Stomach (tissue), 9 donors: ENCODE data around the gene C13orf42. TPM values are rescaled to one million over a fixed set of nuclear protein-coding genes. Genes with fewer than 3 reads are reported as not detected.

ENCODE experiments used
- DNase-seq, 2 donors: peaks; one replicate each; pipeline versions ENCODE4 v3.0.0 to v3.0.0-alpha.2; 2013 to 2019
- H3K27ac ChIP-seq, 5 donors: fragments of 200-600 bp in 4 of 5; sonication (generic) in 4 of 5; one replicate each; pipeline ENCODE4 v1.5.1; 2013 to 2019; ENCODE audit warnings: mild to moderate bottlenecking in 1 of 5, moderate library complexity in 1 of 5
- H3K27me3 ChIP-seq, 3 donors: fragments of 200-600 bp; sonication (generic); one replicate each; pipeline ENCODE4 v1.5.1; 2017 to 2019; ENCODE audit warnings: mixed run types in 1 of 3
- H3K36me3 ChIP-seq, 4 donors: fragments of 200-600 bp; sonication (generic); 1 replicate in 3 of 4; 2 replicates in 1 of 4; pipeline ENCODE4 v1.5.1; 2016 to 2019
- H3K4me1 ChIP-seq, 4 donors: fragments of 200-600 bp; sonication (generic); one replicate each; pipeline ENCODE4 v1.5.1; 2016 to 2019
- H3K4me3 ChIP-seq, 4 donors: fragments of 200-600 bp; sonication (generic) in 3 of 4; one replicate each; pipeline ENCODE4 v1.5.1; 2016 to 2019; ENCODE audit warnings: mild to moderate bottlenecking in 1 of 4
- H3K9me3 ChIP-seq, 4 donors: fragments of 200-600 bp; sonication (generic); one replicate each; pipeline ENCODE4 v1.5.1; 2016 to 2019
- EP300 ChIP-seq: sonication (generic); formaldehyde crosslinking; IDR thresholded peaks from one replicate; pipeline ENCODE4 v1.6.1; 2017; ENCODE audit warnings: antibody characterized with exemption
- POLR2A ChIP-seq, 4 donors: fragments of 450-650 bp; IDR thresholded peaks; one replicate each; pipeline ENCODE4 v1.6.1; 2016; ENCODE audit warnings: antibody characterized with exemption in 4 of 4, control low read depth in 2 of 4, mild to moderate bottlenecking in 1 of 4, moderate library complexity in 1 of 4
- POLR2AphosphoS5 ChIP-seq, 3 donors: sonication (generic); formaldehyde crosslinking; IDR thresholded peaks; one replicate each; pipeline ENCODE4 v1.6.1; 2016; ENCODE audit warnings: antibody characterized with exemption in 3 of 3
- WGBS, 5 donors: extraction: QIAGEN DNeasy Blood & Tissue Kit in 3 of 5; methylation state at CpG; one replicate each; pipeline versions ENCODE4 v1.1.5 to v1.1.7; 2013 to 2018; 5-methylcytosine and 5-hydroxymethylcytosine counted together
- intact Hi-C: fragments of 100-400 bp; cut with DNase I; formaldehyde crosslinking; loops from one replicate; pipeline ENCODE4 v1.15.1; 2023; ENCODE audit warnings: low total_unique reads
- polyA plus RNA-seq, 3 donors: library from polyadenylated mRNA; stranded (reverse); fragments of 200-250 nt; gene quantifications; one replicate each; pipeline ENCODE4 v1.2.3, GENCODE V29; 2013
- total RNA-seq, 5 donors: library from RNA; depleted of rRNA; stranded (reverse); fragments of >200 nt; gene quantifications; one replicate each; pipeline versions ENCODE4 v1.1.0 to v1.2.3, GENCODE V29; 2014 to 2016
- TF ChIP-seq, protein P1 (sequence below), 7 experiments: fragments of 450-650 bp in 4 of 7; fragments of 200-600 bp in 3 of 7; sonication (generic) in 3 of 7; IDR thresholded peaks; one replicate each; pipeline ENCODE4 v1.5.1; 2016 to 2019; ENCODE audit warnings: antibody characterized with exemption in 7 of 7, control low read depth in 2 of 7, mild to moderate bottlenecking in 1 of 7
- donor health status: healthy with polysubstance abuse.
- donor health status: Bipolar disorder and iron deficiency.
- donor health status: healthy.

The C13orf42 gene
- total and polyA plus RNA-seq, 8 donors = not detected

- Histone ChIP-seq H3K9me3 (peaks cover 0 to 7% (median 3%) of the 10 kb centered on the region in 4 donors), H3K4me3 (no peak overlapping the region), H3K36me3 (no peaks in the 10 kb centered on the region), H3K4me1 (no peaks in the 10 kb centered on the region), H3K27ac (no peak overlapping the region), H3K27me3 (peaks cover 0 to 3% (median 0%) of the 10 kb centered on the region in 3 donors)
- WGBS, 5 donors = 79 to 93% (median 83%) methylated on average over 8 of the region's 8 CpGs
- TF ChIP-seq, protein P1, sequence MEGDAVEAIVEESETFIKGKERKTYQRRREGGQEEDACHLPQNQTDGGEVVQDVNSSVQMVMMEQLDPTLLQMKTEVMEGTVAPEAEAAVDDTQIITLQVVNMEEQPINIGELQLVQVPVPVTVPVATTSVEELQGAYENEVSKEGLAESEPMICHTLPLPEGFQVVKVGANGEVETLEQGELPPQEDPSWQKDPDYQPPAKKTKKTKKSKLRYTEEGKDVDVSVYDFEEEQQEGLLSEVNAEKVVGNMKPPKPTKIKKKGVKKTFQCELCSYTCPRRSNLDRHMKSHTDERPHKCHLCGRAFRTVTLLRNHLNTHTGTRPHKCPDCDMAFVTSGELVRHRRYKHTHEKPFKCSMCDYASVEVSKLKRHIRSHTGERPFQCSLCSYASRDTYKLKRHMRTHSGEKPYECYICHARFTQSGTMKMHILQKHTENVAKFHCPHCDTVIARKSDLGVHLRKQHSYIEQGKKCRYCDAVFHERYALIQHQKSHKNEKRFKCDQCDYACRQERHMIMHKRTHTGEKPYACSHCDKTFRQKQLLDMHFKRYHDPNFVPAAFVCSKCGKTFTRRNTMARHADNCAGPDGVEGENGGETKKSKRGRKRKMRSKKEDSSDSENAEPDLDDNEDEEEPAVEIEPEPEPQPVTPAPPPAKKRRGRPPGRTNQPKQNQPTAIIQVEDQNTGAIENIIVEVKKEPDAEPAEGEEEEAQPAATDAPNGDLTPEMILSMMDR (IDR thresholded peaks at IDR 0.05) = no peak
- TF ChIP-seq EP300 (no peak), POLR2A (IDR thresholded peaks at IDR 0.05) (no peak), POLR2AphosphoS5 (IDR thresholded peaks at IDR 0.05) (no peak)
- intact Hi-C loops = no loop called here
- DNase-seq = no peak
Observed at GRCh38 chr13:51134763-51135365, 23.8 kb upstream of the C13orf42 start.

GRCh38 chr13:51130348-51130747 lies 19.3 kb upstream of the C13orf42 start:
- Histone ChIP-seq H3K27ac (no peak overlapping the region), H3K27me3 (peaks cover 0 to 3% (median 0%) of the 10 kb centered on the region in 3 donors), H3K36me3 (no peaks in the 10 kb centered on the region), H3K4me1 (no peaks in the 10 kb centered on the region), H3K9me3 (peaks cover 0 to 7% (median 3%) of the 10 kb centered on the region in 4 donors), H3K4me3 (no peak overlapping the region)
- intact Hi-C loops = no loop called here
- TF ChIP-seq POLR2A (IDR thresholded peaks at IDR 0.05) (no peak), POLR2AphosphoS5 (IDR thresholded peaks at IDR 0.05) (no peak), EP300 (no peak)
- TF ChIP-seq, protein P1 (IDR thresholded peaks at IDR 0.05) = no peak
- no peak for DNase-seq
- WGBS, 5 donors = 84 to 97% (median 86%) methylated on average over 1 of the region's 1 CpG

DNA sequence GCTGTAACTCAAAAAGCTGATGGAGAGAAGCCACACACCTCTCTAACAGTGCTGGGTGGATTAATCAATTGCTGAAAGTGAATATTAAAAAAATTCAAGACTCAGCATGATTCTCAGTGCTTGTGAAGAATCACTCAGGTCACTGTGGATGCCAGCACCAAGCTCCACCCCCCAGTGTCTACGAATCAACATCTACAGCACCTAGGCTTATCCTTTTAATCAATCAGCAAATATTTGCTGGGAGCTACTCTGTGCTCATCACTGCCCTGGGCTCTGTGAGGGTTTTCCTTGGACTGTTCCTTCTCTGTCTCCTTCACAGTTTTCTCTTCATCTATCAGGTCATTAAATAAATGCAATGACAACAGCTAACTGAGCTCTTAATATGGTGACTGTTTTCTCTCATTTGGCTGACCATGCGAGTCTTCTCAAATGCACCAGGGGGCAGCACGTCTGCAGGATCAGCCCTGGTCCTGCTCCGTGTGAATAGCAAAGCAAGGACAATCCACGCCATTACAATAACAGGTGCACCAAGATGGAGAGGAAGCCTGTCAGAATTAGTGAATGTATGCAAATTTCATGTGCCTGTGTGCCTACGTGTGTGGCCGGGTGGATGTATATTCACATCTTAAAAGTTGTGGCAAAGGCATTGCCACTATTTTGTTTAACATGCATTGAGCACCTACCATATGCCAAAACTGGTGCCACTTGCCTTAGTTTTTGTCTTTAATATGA lies 14.6 kb upstream of the C13orf42 start:
- no peaks in the 10 kb centered on the region for H3K27me3 ChIP-seq
- intact Hi-C loops = no loop called here
- H3K36me3 ChIP-seq = no peaks in the 10 kb centered on the region
- H3K27ac ChIP-seq = no peak overlapping the region
- no peak overlapping the region for H3K4me3 ChIP-seq
- peak; percentile 53 to 77 for DNase-seq
- peaks cover 0 to 5% (median 0%) of the 10 kb centered on the region in 4 donors for H3K9me3 ChIP-seq
- H3K4me1 ChIP-seq = peaks cover 0 to 10% (median 2%) of the 10 kb centered on the region in 4 donors
- 25 to 44% (median 30%) methylated on average over 7 of the region's 7 CpGs for WGBS, 5 donors
- TF ChIP-seq, protein P1 (IDR thresholded peaks at IDR 0.05) = peak in 5 of 7 experiments; percentile 41 to 65 (median 57)
- TF ChIP-seq POLR2AphosphoS5 (IDR thresholded peaks at IDR 0.05) = no peak

DNA sequence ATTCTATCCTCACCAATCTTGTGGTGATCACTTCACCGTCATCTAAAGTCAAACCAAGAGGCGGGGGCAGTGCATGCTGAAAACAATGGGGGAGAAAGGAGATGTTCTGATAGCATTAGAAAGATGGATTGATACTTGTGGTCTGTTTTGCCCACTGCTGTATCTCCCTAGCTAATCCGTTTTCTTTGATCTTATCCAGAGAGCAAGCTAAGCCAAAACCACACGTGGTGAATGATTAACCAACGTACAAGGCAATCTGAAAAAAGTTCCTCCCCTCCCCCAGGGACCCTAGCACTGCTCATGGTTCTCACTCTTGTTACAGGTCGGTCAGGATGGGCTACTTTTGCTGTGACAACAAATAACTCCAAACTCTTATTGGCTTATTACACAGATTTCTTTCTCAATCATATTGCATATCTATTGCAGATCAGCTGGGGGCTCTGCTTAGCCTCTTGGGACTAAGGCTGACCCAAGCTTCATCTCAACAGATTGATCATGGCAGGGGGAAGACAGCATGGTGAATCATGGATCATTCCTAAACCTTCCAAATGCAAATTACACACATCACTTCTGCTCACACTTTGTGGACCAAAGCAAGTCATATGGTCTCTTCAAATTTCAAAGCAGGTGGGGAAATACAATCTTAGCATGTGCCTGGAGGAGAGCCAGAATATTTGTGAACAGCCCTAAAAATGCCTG lies 11.9 kb upstream of the C13orf42 start:
- WGBS, 5 donors = 12 to 31% (median 17%) methylated on average over 6 of the region's 6 CpGs
- Histone ChIP-seq H3K36me3 (no peaks in the 10 kb centered on the region), H3K27ac (no peak overlapping the region), H3K9me3 (peaks cover 0 to 4% (median 4%) of the 10 kb centered on the region in 4 donors), H3K4me3 (no peak overlapping the region), H3K27me3 (no peaks in the 10 kb centered on the region), H3K4me1 (peaks cover 0 to 10% (median 2%) of the 10 kb centered on the region in 4 donors)
- no peak for TF ChIP-seq POLR2A (IDR thresholded peaks at IDR 0.05)
- TF ChIP-seq, protein P1 (IDR thresholded peaks at IDR 0.05) = no peak
- TF ChIP-seq EP300 = no peak
- no peak for TF ChIP-seq POLR2AphosphoS5 (IDR thresholded peaks at IDR 0.05)
- intact Hi-C loops = no loop called here
- DNase-seq = peak in 1 of 2 donors; percentile 58
